T-cell (primary cell): ENCODE results near the gene ADAMTS1. TPM values are rescaled to one million over a fixed set of nuclear protein-coding genes. Genes with fewer than 3 reads are reported as not detected.

Experiments used
- ATAC-seq, 4 experiments: fragments of 200-7000 bp in 3 of 4; fragments of 150-1000 bp in 1 of 4; cut with Tn5 transposase; replicated peaks in 1 of 4; 1 replicate in 3 of 4; 2 replicates in 1 of 4; pipeline ENCODE4 v1.10.0; 2021; ENCODE audit warnings: moderate library complexity in 3 of 4, mild to moderate bottlenecking in 2 of 4, moderate number of reproducible peaks in 1 of 4
- CTCF ChIA-PET, 2 donors: fragments of 300-600 bp; sonication (Branson Sonifier 250); formaldehyde crosslinking; loops; one replicate each; lab custom pipeline; 2022; ENCODE audit warnings: antibody characterized with exemption in 2 of 2; lab: Charles Lee
- POLR2A ChIA-PET, 2 donors: fragments of 300-600 bp; sonication (Branson Sonifier 250); formaldehyde crosslinking; loops; one replicate each; lab custom pipeline; 2022; ENCODE audit warnings: antibody characterized with exemption in 2 of 2; lab: Charles Lee
- DNase-seq, 35 experiments: peaks; one replicate each; pipeline versions ENCODE4 v3.0.0 to v3.0.0-alpha.2; 2013 to 2023
- H3K27ac ChIP-seq: one replicate; pipeline ENCODE4 v1.5.1; 2013; ENCODE audit warnings: low read length
- H3K27me3 ChIP-seq, 2 experiments: replicated peaks in 1 of 2; 1 replicate in 1 of 2; 2 replicates in 1 of 2; pipeline versions ENCODE4 v1.6.1 to v1.7.0; 2013; ENCODE audit warnings: low read length in 1 of 2, mixed read lengths in 1 of 2; ENCODE audit not compliant: control insufficient read depth in 2 of 2, insufficient read depth in 2 of 2; ENCODE audit errors: extremely low read depth in 1 of 2
- H3K36me3 ChIP-seq, 2 donors: 1 replicate in 1 of 2; 2 replicates in 1 of 2; pipeline versions ENCODE4 v1.6.1 to v1.7.0; 2013; ENCODE audit warnings: low read length in 1 of 2; ENCODE audit not compliant: control insufficient read depth in 2 of 2, insufficient read depth in 1 of 2; ENCODE audit errors: extremely low read depth in 1 of 2
- H3K4me1 ChIP-seq, 2 experiments: 1 replicate in 1 of 2; 2 replicates in 1 of 2; pipeline versions ENCODE4 v1.6.1 to v1.7.0; 2013; ENCODE audit warnings: low read length in 2 of 2, mixed read lengths in 1 of 2; ENCODE audit not compliant: insufficient read depth in 2 of 2, control insufficient read depth in 1 of 2; ENCODE audit errors: extremely low read depth in 1 of 2
- H3K4me3 ChIP-seq, 2 donors: 1 replicate in 1 of 2; 2 replicates in 1 of 2; pipeline versions ENCODE4 v1.5.1 to v1.7.0; 2013; ENCODE audit warnings: mild to moderate bottlenecking in 2 of 2, low read length in 1 of 2, moderate library complexity in 1 of 2; ENCODE audit not compliant: control insufficient read depth in 1 of 2; ENCODE audit errors: extremely low read depth in 1 of 2
- H3K9me3 ChIP-seq: 2 replicates; pipeline ENCODE4 v1.7.0; 2013
- H3K27ac Mint-ChIP-seq, 2 donors: one replicate each; pipeline ENCODE4 v1.8.0; 2020 to 2021; ENCODE audit warnings: mild to moderate bottlenecking in 2 of 2, mixed read lengths in 2 of 2
- H3K27me3 Mint-ChIP-seq, 2 donors: one replicate each; pipeline ENCODE4 v1.8.0; 2021 to 2022; ENCODE audit warnings: mixed read lengths in 2 of 2
- H3K36me3 Mint-ChIP-seq: one replicate; pipeline ENCODE4 v1.8.0; 2021; ENCODE audit warnings: mixed read lengths
- H3K4me1 Mint-ChIP-seq, 3 donors: one replicate each; pipeline ENCODE4 v1.8.0; 2020 to 2022; ENCODE audit warnings: mixed read lengths in 3 of 3, mild to moderate bottlenecking in 1 of 3
- H3K4me3 Mint-ChIP-seq, 3 donors: one replicate each; pipeline ENCODE4 v1.8.0; 2020 to 2022; ENCODE audit warnings: mild to moderate bottlenecking in 3 of 3, mixed read lengths in 3 of 3, moderate library complexity in 3 of 3
- H3K9me3 Mint-ChIP-seq, 3 donors: one replicate each; pipeline ENCODE4 v1.8.0; 2020 to 2022; ENCODE audit warnings: mixed read lengths in 3 of 3
- WGBS: methylation state at CpG from one replicate; pipeline ENCODE4 v1.1.5; 2013; ENCODE audit warnings: missing lambda C conversion rate; ENCODE audit not compliant: insufficient coverage; 5-methylcytosine and 5-hydroxymethylcytosine counted together
- total RNA-seq, 35 experiments: library from RNA in 6 of 35; stranded (reverse) in 6 of 35; fragments of 120-200 nt in 1 of 35; gene quantifications; one replicate each; pipeline versions ENCODE4 v1.2.1 to v1.2.4 and lab custom pipeline; 2013 to 2026

ADAMTS1 gene
- total RNA-seq, 5 donors from 2014 or later (not counting 1 experiment from before 2014, with no cell fraction given), result 0.40 to 1.7 (median 0.72) TPM

DNA sequence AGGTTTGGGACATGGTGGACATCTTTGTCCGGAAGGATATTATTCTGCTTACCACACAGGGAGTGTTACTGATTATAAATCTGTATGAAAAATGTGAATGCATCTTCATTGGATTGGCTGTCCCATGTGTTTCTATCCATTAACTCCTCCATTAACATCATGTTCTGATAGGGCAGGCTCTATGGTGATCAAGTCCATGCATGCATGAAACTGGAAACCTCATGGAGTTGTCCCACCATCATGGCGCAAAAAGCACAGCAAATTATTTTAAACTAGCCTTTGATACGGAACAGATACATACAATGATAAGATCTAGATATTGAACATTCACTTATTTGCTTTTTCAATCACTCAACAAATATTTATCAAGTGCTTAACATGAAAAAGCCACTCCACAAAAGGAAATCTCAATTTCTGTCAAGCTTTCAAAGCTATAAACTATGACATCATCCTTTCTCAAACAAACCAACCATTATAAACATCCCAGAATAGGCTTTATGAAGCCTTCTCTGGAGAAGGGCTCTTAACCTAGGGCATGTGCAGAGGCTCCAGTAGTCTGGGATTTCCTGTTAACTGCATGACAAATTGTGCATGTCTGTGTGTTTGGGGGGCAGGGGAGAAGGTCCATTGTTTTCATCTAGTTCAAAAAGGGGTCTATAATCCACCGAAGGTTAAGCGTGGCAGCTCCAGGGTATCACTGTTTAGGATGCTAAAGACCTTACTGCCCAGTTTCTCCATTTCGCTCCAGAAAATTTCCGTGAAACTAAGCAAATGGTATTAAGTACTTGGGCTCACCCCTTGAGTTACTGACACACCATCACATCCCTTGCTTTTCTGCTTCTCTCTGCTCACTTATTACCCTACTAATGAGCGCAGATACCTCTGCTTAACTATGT, 46.1 kb downstream of the ADAMTS1 start:
- Histone ChIP-seq H3K27ac (no peak overlapping the region), H3K36me3 (no peaks in the 10 kb centered on the region), H3K27me3 (no peaks in the 10 kb centered on the region), H3K4me1 (no peaks in the 10 kb centered on the region), H3K9me3 (no peaks in the 10 kb centered on the region), H3K4me3 (no peak overlapping the region)
- DNase-seq (no peak), ATAC-seq (no peak)
- Mint-ChIP-seq H3K36me3 (no peaks in the 10 kb centered on the region), H3K27me3 (peaks cover 2 to 11% of the 10 kb centered on the region in 2 donors), H3K27ac (no peak overlapping the region), H3K4me1 (no peaks in the 10 kb centered on the region), H3K9me3 (peaks cover 0 to 4% (median 0%) of the 10 kb centered on the region in 3 donors), H3K4me3 (no peak overlapping the region)
- POLR2A ChIA-PET, result no interaction called here
- CTCF ChIA-PET, result no interaction called here
- WGBS, result 100% methylated on average over 3 of the region's 8 CpGs

DNA sequence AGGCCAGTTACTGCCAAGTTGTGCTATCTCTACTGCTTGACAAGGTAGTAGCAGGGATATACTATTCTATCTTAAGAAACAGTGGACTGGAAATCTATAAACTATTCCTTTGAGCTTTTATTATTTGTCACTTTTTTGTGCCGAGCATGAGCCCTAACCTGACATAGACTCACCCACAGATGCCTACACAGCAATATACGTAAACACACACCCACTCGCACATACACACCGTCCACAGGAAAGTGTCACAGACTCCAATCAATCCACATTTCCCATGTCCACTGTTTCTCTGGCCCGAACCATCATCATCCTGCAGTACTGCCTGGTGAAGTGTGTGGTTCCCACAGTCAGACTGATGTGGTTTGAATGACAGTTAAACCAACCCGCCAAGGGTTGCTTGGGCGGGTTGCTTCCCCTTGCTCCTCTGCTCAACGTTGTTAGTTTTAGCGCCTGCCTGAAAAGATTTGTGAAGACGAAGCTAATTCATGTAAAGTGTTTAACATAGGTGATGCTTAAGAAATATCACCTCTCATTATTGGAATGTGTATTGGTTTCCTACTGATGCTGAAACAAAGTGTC, 47.2 kb downstream of the ADAMTS1 start:
- Mint-ChIP-seq H3K27me3 (peaks cover 3 to 16% of the 10 kb centered on the region in 2 donors), H3K36me3 (no peaks in the 10 kb centered on the region), H3K4me3 (no peak overlapping the region), H3K27ac (no peak overlapping the region), H3K9me3 (peaks cover 2 to 9% (median 3%) of the 10 kb centered on the region in 3 donors), H3K4me1 (no peaks in the 10 kb centered on the region)
- Histone ChIP-seq H3K4me3 (no peak overlapping the region), H3K27me3 (no peaks in the 10 kb centered on the region), H3K36me3 (no peaks in the 10 kb centered on the region), H3K27ac (no peak overlapping the region), H3K4me1 (no peaks in the 10 kb centered on the region), H3K9me3 (no peaks in the 10 kb centered on the region)
- ChIA-PET POLR2A (no interaction called here), CTCF (interaction anchor here in 1 of 2 donors (0.5 kb wide), 1 partner anchor 1726 kb away, joined by 4 read pairs; no protein-coding TSS in a partner anchor)
- ATAC-seq (no peak), DNase-seq (no peak)
- 60% methylated on average over 1 of the region's 10 CpGs for WGBS

DNA sequence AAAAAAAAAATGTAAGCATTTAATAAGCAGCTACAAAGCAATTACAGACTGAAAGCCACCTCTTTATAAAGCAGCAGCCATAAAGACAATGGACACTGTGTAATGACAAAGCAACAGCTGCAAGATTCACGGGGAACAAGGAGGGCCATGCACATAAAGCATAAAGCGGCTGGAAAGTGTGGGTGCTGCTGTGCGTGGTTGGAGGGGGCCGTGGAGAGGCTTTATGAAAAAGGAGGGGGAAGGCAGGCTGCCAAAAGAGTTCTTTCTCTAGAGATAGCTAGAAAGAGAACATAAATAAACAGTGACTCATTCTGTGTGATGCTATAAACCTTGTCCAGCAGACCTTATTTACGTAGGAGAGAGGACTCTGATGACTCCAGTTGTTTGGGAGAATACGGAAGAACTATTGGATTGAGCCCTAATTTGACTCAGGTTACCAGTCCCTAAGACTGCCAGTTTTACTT, 49.3 kb downstream of the ADAMTS1 start:
- POLR2A ChIA-PET, result no interaction called here
- ATAC-seq, result no peak
- no peaks in the 10 kb centered on the region for H3K36me3 ChIP-seq

DNA sequence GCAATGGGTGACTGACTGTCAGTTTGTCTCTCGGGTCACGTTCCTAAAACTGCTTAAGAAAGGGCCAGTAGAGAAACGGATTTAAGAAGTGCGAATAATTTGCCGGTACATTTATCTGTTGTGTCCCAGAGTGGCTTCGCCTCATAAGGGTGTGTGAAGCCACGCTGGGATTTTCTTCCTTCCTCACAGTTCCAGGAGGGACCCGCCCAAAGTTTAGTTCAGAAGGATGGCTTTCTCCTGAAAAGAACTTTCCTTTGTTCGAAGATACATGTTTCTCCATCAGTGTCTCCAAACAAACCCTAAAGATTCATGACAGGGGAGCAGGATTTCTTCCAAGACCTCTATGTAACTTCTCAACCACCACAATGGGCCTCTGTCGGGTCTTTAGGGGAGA, 49.8 kb downstream of the ADAMTS1 start:
- DNase-seq (no peak), ATAC-seq (no peak)
- Histone ChIP-seq H3K36me3 (no peaks in the 10 kb centered on the region), H3K4me3 (no peak overlapping the region), H3K9me3 (no peaks in the 10 kb centered on the region), H3K4me1 (no peaks in the 10 kb centered on the region), H3K27me3 (no peaks in the 10 kb centered on the region), H3K27ac (no peak overlapping the region)
- POLR2A ChIA-PET, result no interaction called here
- no peak overlapping the region for H3K27ac Mint-ChIP-seq
- no peaks in the 10 kb centered on the region for H3K4me1 Mint-ChIP-seq
- no peaks in the 10 kb centered on the region for H3K36me3 Mint-ChIP-seq
- CTCF ChIA-PET, result no interaction called here
- peaks cover 4 to 9% (median 4%) of the 10 kb centered on the region in 3 donors for H3K9me3 Mint-ChIP-seq
- 83% methylated on average over 8 of the region's 10 CpGs for WGBS
- peaks cover 1 to 16% of the 10 kb centered on the region in 2 donors for H3K27me3 Mint-ChIP-seq
- no peak overlapping the region for H3K4me3 Mint-ChIP-seq

More for the DNA sequence above, 49.3 kb downstream of the ADAMTS1 start:
- Mint-ChIP-seq H3K27ac (no peak overlapping the region), H3K9me3 (peaks cover 4 to 9% (median 4%) of the 10 kb centered on the region in 3 donors), H3K4me1 (no peaks in the 10 kb centered on the region), H3K27me3 (peaks cover 1 to 16% of the 10 kb centered on the region in 2 donors), H3K36me3 (no peaks in the 10 kb centered on the region), H3K4me3 (no peak overlapping the region)
- no peaks in the 10 kb centered on the region for H3K27me3 ChIP-seq
- H3K4me1 ChIP-seq, result no peaks in the 10 kb centered on the region
- WGBS, result 61% methylated on average over 3 of the region's 6 CpGs
- no peak for DNase-seq
- no peak overlapping the region for H3K4me3 ChIP-seq
- CTCF ChIA-PET, result no interaction called here
- no peaks in the 10 kb centered on the region for H3K9me3 ChIP-seq
- no peak overlapping the region for H3K27ac ChIP-seq

DNA sequence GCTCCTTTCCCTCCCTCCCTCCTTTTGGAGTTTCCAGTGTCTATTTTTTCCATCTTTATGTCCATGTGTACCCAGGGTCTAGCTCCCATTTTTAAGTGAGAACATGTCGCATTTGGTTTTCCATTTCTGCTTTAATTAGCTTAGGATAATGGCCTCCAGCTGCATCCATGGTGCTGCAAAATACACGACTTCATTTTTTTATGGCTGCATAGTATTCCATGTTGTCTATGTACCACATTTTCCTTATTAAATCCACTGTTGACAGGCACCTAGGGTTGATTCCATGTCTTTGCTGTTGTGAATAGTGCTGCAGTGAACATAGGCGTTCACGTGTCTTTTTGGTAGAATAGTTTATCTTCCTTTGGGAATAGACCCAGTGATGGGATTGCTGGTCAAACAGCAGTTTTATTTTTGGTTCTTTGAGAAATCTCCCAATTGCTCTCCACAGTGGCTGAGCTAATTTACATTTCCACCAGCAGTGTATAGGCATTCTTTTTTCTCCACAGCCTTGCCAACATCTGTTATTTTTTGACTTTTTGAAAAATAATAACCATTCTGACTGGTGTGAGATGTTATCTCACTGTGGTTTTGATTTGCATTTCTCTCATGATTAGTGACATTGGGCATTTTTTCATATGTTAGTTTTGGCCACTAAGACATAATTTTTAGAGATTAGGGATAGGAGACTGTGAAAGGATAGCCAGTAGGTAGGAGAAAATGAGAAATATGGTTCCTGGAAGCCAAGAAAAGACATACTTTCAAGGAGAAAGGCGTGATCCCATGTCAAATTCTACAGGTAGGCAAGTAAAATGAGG, 50.4 kb downstream of the ADAMTS1 start:
- POLR2A ChIA-PET, result no interaction called here
- 50% methylated on average over 2 of the region's 5 CpGs for WGBS

DNA sequence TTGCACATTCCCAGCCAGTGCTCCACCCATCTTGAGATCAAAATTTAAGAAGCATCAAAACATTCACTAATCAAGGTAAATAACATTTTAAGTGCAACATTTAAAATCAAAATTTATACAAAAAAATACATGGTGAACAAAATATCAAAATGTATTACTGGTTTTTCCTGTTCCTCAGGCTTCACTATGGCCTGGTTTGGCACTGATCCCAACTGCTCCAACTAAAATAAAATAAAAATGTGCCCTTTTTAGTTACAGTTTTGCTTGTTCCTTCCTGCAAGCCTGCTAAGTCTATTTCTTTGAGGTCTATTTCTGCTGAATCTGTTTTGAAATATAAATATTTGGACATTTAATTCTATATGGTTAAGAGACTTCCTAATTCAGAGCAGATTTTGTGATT, 54.9 kb downstream of the ADAMTS1 start:
- H3K27me3 ChIP-seq, result no peaks in the 10 kb centered on the region
- ATAC-seq, result no peak
- H3K4me3 ChIP-seq, result no peak overlapping the region
- H3K27ac Mint-ChIP-seq, result no peak overlapping the region
- no peaks in the 10 kb centered on the region for H3K9me3 ChIP-seq
- peaks cover 1 to 6% of the 10 kb centered on the region in 2 donors for H3K27me3 Mint-ChIP-seq
- peaks cover 4 to 9% (median 4%) of the 10 kb centered on the region in 3 donors for H3K9me3 Mint-ChIP-seq
- no peaks in the 10 kb centered on the region for H3K4me1 Mint-ChIP-seq
- H3K4me3 Mint-ChIP-seq, result no peak overlapping the region
- CTCF ChIA-PET, result no interaction called here
- H3K27ac ChIP-seq, result no peak overlapping the region
- H3K36me3 Mint-ChIP-seq, result no peaks in the 10 kb centered on the region
- POLR2A ChIA-PET, result no interaction called here
- H3K36me3 ChIP-seq, result no peaks in the 10 kb centered on the region
- H3K4me1 ChIP-seq, result no peaks in the 10 kb centered on the region
- DNase-seq, result no peak

More for the DNA sequence above, 50.4 kb downstream of the ADAMTS1 start:
- H3K27me3 Mint-ChIP-seq, result peaks cover 1 to 16% of the 10 kb centered on the region in 2 donors
- H3K4me3 Mint-ChIP-seq, result no peak overlapping the region
- H3K4me1 Mint-ChIP-seq, result no peaks in the 10 kb centered on the region
- no peak overlapping the region for H3K27ac Mint-ChIP-seq
- H3K36me3 Mint-ChIP-seq, result no peaks in the 10 kb centered on the region
- H3K36me3 ChIP-seq, result no peaks in the 10 kb centered on the region
- H3K27me3 ChIP-seq, result no peaks in the 10 kb centered on the region
- DNase-seq, result no peak
- CTCF ChIA-PET, result no interaction called here
- no peak overlapping the region for H3K27ac ChIP-seq
- no peak for ATAC-seq
- H3K9me3 Mint-ChIP-seq, result peaks cover 4 to 9% (median 4%) of the 10 kb centered on the region in 3 donors
- no peaks in the 10 kb centered on the region for H3K4me1 ChIP-seq
- H3K4me3 ChIP-seq, result no peak overlapping the region
- H3K9me3 ChIP-seq, result no peaks in the 10 kb centered on the region
